Mucosa of descending colon (tissue), 3 donors: ENCODE measurements around the gene PDSS2. TPM values are rescaled to one million over a fixed set of nuclear protein-coding genes. Genes with fewer than 3 reads are reported as not detected.
"Not testable (repeated sequence)": the region's sequence is repeated elsewhere in the genome, so short reads cannot be mapped to it uniquely, and the experiment has no call there.

ENCODE experiments used
- ATAC-seq: fragments of 200-7000 bp; cut with Tn5 transposase; one replicate; pipeline ENCODE4 v1.9.1; 2020; ENCODE audit warnings: mild to moderate bottlenecking, moderate library complexity
- DNase-seq, 3 donors: peaks; one replicate each; pipeline ENCODE4 v3.0.0-alpha.2; 2020
- H3K36me3 ChIP-seq: fragments of 200-600 bp; one replicate; pipeline ENCODE4 v1.8.0; 2021; ENCODE audit warnings: low read depth, mild to moderate bottlenecking
- H3K4me1 ChIP-seq: fragments of 200-600 bp; one replicate; pipeline ENCODE4 v1.8.0; 2021; ENCODE audit warnings: low read depth, mild to moderate bottlenecking
- H3K4me3 ChIP-seq: fragments of 200-600 bp; one replicate; pipeline ENCODE4 v1.8.0; 2021; ENCODE audit warnings: mild to moderate bottlenecking
- H3K9me3 ChIP-seq: fragments of 200-600 bp; one replicate; pipeline ENCODE4 v1.8.0; 2021; ENCODE audit warnings: mild to moderate bottlenecking
- intact Hi-C, 2 donors: fragments of 100-400 bp; cut with DNase I in 1 of 2; cut with micrococcal nuclease in 1 of 2; formaldehyde crosslinking; loops; one replicate each; pipeline versions ENCODE4 v1.11.0 to v1.11.1; 2022; cut with DNase I, micrococcal nuclease
- total RNA-seq, 3 donors: library from RNA; stranded (reverse); fragmentation: NEBNext Ultra II Directional in 2 of 3; extraction: Animal tissue kit (Norgen Biotek cat#: 25700) in 2 of 3; gene quantifications; one replicate each; pipeline versions ENCODE4 v1.2.1 to v1.2.4, GENCODE V29; 2021 to 2023
- TF ChIP-seq, protein P1 (sequence below): fragments of 200-600 bp; IDR thresholded peaks from one replicate; pipeline ENCODE4 v1.8.0; 2022; ENCODE audit warnings: antibody characterized with exemption, mild to moderate bottlenecking
- donor health status: DM: no; HTN: no; CAD: no; lungs with moderate emphysema.
- donor health status: DM: no; HTN: no; CAD: no.
- donor health status: DM: no; HTN: yes; CAD: no.

PDSS2 gene
- total RNA-seq, 3 donors from 2014 or later = 16.2 to 26.3 (median 25.6) TPM

DNA sequence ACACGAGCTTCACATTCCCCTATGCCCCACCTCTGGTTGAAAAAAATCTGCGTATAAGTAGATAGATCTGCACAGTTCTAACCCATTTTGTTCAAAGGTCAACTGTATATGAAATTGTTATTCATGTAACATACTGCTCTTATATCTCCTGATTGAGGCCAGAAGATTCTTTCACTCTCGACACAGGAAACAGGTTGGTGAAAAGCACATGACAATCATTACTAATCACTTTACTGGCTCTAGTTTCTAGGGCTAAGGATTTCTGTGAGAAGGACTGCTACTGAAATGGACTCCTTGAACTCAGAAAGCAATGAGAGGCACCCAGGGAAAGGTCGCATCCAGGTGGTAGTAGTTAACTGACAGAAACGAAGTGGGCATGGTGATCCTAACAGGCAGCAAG, 21.7 kb downstream of the PDSS2 start:
- intact Hi-C loops = no loop called here
- Histone ChIP-seq H3K4me1 (no peaks in the 10 kb centered on the region), H3K4me3 (no peak overlapping the region), H3K36me3 (no peaks in the 10 kb centered on the region), H3K9me3 (no peaks in the 10 kb centered on the region)
- TF ChIP-seq, protein P1, sequence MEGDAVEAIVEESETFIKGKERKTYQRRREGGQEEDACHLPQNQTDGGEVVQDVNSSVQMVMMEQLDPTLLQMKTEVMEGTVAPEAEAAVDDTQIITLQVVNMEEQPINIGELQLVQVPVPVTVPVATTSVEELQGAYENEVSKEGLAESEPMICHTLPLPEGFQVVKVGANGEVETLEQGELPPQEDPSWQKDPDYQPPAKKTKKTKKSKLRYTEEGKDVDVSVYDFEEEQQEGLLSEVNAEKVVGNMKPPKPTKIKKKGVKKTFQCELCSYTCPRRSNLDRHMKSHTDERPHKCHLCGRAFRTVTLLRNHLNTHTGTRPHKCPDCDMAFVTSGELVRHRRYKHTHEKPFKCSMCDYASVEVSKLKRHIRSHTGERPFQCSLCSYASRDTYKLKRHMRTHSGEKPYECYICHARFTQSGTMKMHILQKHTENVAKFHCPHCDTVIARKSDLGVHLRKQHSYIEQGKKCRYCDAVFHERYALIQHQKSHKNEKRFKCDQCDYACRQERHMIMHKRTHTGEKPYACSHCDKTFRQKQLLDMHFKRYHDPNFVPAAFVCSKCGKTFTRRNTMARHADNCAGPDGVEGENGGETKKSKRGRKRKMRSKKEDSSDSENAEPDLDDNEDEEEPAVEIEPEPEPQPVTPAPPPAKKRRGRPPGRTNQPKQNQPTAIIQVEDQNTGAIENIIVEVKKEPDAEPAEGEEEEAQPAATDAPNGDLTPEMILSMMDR = no peak
- DNase-seq (no peak), ATAC-seq (no peak)

DNA sequence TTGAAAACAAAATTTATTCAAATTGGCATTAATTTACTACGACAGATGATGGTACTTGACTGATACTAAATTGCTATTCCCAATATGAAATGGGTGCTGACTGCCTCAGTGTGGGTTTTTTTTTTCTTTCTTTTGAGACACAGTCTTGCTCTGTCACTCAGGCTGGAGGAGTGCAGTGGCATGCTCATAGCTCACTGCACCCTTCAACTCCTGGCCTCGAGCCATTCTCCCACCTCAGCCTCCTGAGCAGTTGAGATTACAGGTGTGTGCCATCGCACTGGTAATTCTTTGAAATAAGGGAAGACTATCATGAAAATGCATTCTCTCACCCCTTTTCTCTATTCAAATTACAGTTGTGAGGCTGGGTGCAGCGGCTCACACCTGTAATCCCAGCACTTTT, 22.5 kb downstream of the PDSS2 start:
- Histone ChIP-seq H3K4me1 (no peaks in the 10 kb centered on the region), H3K4me3 (no peak overlapping the region), H3K36me3 (no peaks in the 10 kb centered on the region), H3K9me3 (no peaks in the 10 kb centered on the region)
- intact Hi-C loops = no loop called here
- ATAC-seq (no peak), DNase-seq (no peak)
- TF ChIP-seq, protein P1 = no peak

DNA sequence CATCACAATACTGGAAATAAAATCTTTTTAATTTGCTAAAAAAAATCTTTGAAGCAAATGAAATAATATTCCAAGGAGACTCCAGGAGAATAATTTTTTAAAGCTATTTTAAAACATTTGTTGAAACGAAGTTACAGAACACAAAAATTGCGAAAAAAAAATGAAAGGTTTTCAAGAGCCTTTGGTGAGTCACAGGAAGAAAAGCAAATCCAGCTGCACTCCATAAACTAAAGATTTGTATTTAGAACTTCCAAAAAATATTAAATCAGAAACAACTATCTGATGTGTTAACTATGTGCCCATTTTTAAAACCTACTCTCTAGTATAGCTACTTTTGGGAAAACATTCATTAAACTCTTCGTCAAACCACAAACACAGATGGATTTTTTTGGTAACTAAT, 23.6 kb downstream of the PDSS2 start:
- no peaks in the 10 kb centered on the region for H3K36me3 ChIP-seq
- DNase-seq = no peak
- no peaks in the 10 kb centered on the region for H3K4me1 ChIP-seq
- no peak overlapping the region for H3K4me3 ChIP-seq
- no peak for ATAC-seq
- TF ChIP-seq, protein P1 = no peak
- intact Hi-C loops = no loop called here
- no peaks in the 10 kb centered on the region for H3K9me3 ChIP-seq

DNA sequence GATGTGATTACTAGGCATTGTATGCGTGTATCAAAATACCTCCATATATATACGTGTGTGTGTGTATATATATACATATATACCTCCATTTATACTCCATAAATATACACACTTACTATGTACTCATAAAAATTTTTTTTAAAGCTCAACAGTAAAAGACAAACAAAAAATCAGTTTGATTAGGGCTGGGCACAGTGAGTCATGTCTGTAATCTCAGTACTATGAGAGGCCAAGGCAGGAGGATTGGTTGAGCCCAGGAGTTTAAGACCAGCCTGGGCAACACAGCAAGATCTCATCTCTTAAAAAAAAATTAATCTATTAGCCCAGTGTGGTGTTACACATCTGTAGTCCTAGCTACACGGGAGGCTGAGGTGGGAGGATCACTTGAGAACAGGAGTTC, 24.6 kb downstream of the PDSS2 start:
- DNase-seq (no peak), ATAC-seq (peak; percentile 88)
- H3K4me1 ChIP-seq = no peaks in the 10 kb centered on the region
- H3K9me3 ChIP-seq = no peaks in the 10 kb centered on the region
- H3K4me3 ChIP-seq = no peak overlapping the region
- H3K36me3 ChIP-seq = no peaks in the 10 kb centered on the region
- TF ChIP-seq, protein P1 = no peak
- intact Hi-C loops = no loop called here

DNA sequence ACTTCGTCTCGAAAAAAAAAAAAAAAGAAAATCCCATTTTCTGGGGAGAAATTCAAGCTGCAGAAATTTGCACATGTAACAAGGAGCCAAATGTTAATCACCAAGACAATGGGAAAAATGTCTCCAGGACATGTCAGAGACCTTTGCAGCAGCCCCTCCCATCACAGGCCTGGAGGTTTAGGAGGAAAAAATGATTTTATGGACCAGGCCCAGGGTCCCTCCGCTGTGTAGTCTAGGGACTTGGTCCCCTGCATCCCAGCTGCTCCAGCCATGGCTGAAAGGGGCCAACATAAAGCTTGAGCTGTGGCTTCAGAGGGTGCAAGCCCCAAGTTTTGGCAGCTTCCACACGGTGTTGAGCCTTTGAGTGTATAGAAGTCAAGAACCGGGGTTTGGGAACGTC, 33.4 kb downstream of the PDSS2 start:
- not testable (repeated sequence) for DNase-seq, ATAC-seq

DNA sequence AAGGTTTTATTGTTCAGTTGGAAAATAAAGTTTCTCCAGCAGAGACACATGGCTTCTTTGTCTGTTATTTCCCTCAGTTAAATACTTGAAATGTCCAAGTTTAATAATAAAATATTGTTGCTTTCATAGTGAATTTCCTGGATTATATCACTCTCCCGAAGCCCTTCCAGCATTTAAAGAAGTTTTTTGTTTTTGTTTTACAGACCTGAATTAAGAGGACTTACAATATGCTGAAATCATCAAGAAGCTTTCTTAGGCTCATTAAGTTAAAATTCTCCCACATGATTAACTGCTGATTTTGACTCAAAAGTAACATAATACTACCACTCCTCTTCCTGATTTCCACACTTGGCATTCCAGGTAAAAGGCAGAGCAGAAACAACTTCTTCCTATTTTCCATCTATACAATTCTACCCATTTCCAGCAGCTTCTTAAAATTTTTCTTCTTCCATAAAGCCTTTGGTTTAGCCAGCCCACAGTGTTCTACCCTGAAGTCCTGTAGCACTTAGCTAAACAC, 35.8 kb downstream of the PDSS2 start:
- Histone ChIP-seq H3K9me3 (peaks cover 8% of the 10 kb centered on the region), H3K4me1 (no peaks in the 10 kb centered on the region), H3K36me3 (no peaks in the 10 kb centered on the region), H3K4me3 (no peak overlapping the region)
- intact Hi-C loops = no loop called here
- ATAC-seq (no peak), DNase-seq (no peak)
- TF ChIP-seq, protein P1 = no peak

More for the DNA sequence above, 33.4 kb downstream of the PDSS2 start:
- H3K4me3 ChIP-seq, H3K9me3 ChIP-seq, intact Hi-C loops, H3K4me1 ChIP-seq, H3K36me3 ChIP-seq: not testable (repeated sequence)
